Endodermal cell (in vitro differentiated cells): ENCODE data around the gene RBBP6. TPM values are rescaled to one million over a fixed set of nuclear protein-coding genes. Genes with fewer than 3 reads are reported as not detected.
A peak's percentile ranks its signal among the peaks of the same experiment; 100 is the strongest.

ENCODE experiments used
- DNase-seq: peaks from one replicate; pipeline ENCODE4 v3.0.0-alpha.2; 2017
- H3K27ac ChIP-seq: 2 replicates; pipeline ENCODE4 v1.5.1; 2013; ENCODE audit warnings: mild to moderate bottlenecking, low read depth, low read length, moderate library complexity
- H3K27me3 ChIP-seq: 2 replicates; pipeline ENCODE4 v1.6.1; 2013; ENCODE audit warnings: mild to moderate bottlenecking, low read length, moderate library complexity; ENCODE audit not compliant: insufficient read depth, control insufficient read depth, poor library complexity, severe bottlenecking
- H3K36me3 ChIP-seq: 2 replicates; pipeline ENCODE4 v1.7.0; 2013; ENCODE audit warnings: mild to moderate bottlenecking, low read length, moderate library complexity; ENCODE audit not compliant: control insufficient read depth, insufficient read depth
- H3K4me1 ChIP-seq: one replicate; pipeline ENCODE4 v1.7.0; 2013; ENCODE audit warnings: low read length; ENCODE audit not compliant: control insufficient read depth, insufficient read depth
- H3K4me3 ChIP-seq: 2 replicates; pipeline ENCODE4 v1.5.1; 2013; ENCODE audit warnings: mild to moderate bottlenecking, low read length, moderate library complexity
- H3K9ac ChIP-seq: 2 replicates; pipeline ENCODE4 v1.6.1; 2013; ENCODE audit warnings: mild to moderate bottlenecking, low read length, moderate library complexity; ENCODE audit not compliant: poor library complexity, severe bottlenecking; ENCODE audit errors: extremely low read depth
- H3K9me3 ChIP-seq: 2 replicates; pipeline ENCODE4 v1.6.1; 2013; ENCODE audit warnings: mild to moderate bottlenecking, low read length, moderate library complexity; ENCODE audit not compliant: control insufficient read depth
- H3K27ac Mint-ChIP-seq: 2 replicates; pipeline ENCODE4 v1.8.0; 2020; ENCODE audit warnings: mixed read lengths
- H3K27me3 Mint-ChIP-seq: 2 replicates; pipeline ENCODE4 v1.8.0; 2021; ENCODE audit warnings: mild to moderate bottlenecking, mixed read lengths; ENCODE audit not compliant: insufficient read depth
- H3K36me3 Mint-ChIP-seq: 2 replicates; pipeline ENCODE4 v1.8.0; 2020; ENCODE audit warnings: low read depth, mixed read lengths
- H3K4me1 Mint-ChIP-seq: 2 replicates; pipeline ENCODE4 v1.8.0; 2020; ENCODE audit warnings: mixed read lengths
- H3K4me3 Mint-ChIP-seq: 2 replicates; pipeline ENCODE4 v1.8.0; 2020; ENCODE audit warnings: mild to moderate bottlenecking, moderate library complexity, mixed read lengths
- H3K9me3 Mint-ChIP-seq: 2 replicates; pipeline ENCODE4 v1.8.0; 2020; ENCODE audit warnings: mild to moderate bottlenecking, mixed read lengths
- WGBS, 2 experiments: methylation state at CpG; one replicate each; pipeline versions ENCODE4 v1.1.5 to v1.1.7; 2013; ENCODE audit warnings: missing lambda C conversion rate in 2 of 2, mixed read lengths in 1 of 2; ENCODE audit not compliant: insufficient coverage in 1 of 2, insufficient read length in 1 of 2; 5-methylcytosine and 5-hydroxymethylcytosine counted together
- total RNA-seq, 2 donors: library from RNA; stranded (reverse); fragmentation: NEBNext Ultra II Directional in 1 of 2; extraction: Animal tissue kit (Norgen Biotek cat#: 25700) in 1 of 2; gene quantifications; 2 replicates in 1 of 2; 3 replicates in 1 of 2; pipeline ENCODE4 v1.2.1, GENCODE V29; 2021
- TF ChIP-seq, protein P1 (sequence below): fragments of 200-600 bp; sonication (generic); conservative IDR thresholded peaks from 2 replicates; pipeline ENCODE4 v1.5.0; 2021; ENCODE audit warnings: antibody characterized with exemption, mild to moderate bottlenecking

The RBBP6 gene
- total RNA-seq, 2 donors from 2014 or later: 70.3 to 76.6 TPM

DNA sequence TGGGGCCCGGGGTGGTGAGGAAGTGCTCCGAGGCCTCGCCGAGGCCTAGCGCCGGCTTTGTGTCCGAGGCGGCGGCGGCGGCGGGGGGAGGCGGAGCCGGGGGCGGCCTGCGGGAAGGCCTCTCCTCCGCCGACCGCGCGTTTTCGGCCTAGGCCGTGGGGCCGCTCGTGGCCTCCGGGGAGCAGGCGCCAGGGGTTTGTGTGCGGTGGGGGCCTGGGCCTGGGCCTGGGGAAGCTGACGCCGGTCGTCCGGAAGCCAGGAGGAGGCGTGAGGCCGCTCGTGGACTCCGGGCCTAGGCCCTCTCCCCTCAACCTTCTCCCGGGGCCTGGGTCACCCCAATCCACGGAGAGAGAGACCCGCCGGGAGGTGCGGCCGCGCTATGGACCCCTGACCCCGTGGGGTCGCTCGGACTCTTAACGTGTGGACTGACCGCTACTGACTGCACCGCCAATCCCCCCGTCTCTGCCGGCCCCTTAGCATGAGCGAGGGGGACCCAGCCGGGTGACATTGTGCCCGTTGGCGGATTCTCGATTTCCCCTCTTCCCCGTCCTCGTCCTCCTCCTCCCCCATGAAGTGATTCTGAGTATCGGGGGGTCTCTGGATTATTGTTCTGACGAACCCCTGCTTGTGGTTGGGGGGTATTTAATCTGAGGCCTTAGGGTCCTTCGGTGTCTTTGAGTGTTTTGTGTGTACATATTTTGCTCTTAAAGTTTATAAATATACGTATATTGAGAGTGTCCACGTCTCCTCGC is 660 bp downstream of the RBBP6 start:
- Histone ChIP-seq H3K9ac (peak overlapping the region; percentile 98), H3K4me3 (peak overlapping the region; percentile 100), H3K27ac (peak overlapping the region; percentile 98), H3K27me3 (no peaks in the 10 kb centered on the region), H3K4me1 (no peaks in the 10 kb centered on the region), H3K36me3 (peaks cover 16% of the 10 kb centered on the region), H3K9me3 (no peaks in the 10 kb centered on the region)
- WGBS, 2 experiments: 0% methylated on average over 6 to 60 of the region's 64 CpGs
- DNase-seq: no peak
- Mint-ChIP-seq H3K9me3 (no peaks in the 10 kb centered on the region), H3K4me3 (peak overlapping the region; percentile 92), H3K36me3 (peaks cover 13% of the 10 kb centered on the region), H3K27ac (peak overlapping the region; percentile 100), H3K4me1 (peaks cover 20% of the 10 kb centered on the region), H3K27me3 (no peaks in the 10 kb centered on the region)
- TF ChIP-seq, protein P1, sequence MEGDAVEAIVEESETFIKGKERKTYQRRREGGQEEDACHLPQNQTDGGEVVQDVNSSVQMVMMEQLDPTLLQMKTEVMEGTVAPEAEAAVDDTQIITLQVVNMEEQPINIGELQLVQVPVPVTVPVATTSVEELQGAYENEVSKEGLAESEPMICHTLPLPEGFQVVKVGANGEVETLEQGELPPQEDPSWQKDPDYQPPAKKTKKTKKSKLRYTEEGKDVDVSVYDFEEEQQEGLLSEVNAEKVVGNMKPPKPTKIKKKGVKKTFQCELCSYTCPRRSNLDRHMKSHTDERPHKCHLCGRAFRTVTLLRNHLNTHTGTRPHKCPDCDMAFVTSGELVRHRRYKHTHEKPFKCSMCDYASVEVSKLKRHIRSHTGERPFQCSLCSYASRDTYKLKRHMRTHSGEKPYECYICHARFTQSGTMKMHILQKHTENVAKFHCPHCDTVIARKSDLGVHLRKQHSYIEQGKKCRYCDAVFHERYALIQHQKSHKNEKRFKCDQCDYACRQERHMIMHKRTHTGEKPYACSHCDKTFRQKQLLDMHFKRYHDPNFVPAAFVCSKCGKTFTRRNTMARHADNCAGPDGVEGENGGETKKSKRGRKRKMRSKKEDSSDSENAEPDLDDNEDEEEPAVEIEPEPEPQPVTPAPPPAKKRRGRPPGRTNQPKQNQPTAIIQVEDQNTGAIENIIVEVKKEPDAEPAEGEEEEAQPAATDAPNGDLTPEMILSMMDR: no peak

DNA sequence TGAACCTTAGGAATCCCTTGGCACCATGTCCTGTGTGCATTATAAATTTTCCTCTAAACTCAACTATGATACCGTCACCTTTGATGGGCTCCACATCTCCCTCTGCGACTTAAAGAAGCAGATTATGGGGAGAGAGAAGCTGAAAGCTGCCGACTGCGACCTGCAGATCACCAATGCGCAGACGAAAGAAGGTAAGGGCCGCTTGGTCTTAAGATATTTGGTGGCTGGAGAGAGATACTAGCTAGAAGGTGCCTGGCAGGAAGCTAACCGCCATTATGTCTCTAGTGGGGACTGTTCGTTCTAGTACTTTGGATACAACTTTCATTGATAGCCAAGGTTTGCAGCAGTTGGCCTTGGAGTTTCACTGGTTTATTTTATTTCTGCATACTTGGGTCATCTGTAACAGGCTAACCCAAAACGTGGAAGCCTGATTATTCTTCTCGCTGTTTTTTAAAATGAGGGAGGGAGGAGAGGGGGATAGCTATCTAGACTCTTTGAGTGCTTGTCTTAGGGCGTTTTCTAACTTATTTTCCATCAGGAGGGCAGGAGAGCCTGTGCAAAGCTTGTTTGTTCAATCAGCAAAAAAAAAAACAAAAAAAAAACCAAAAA is 1.3 kb downstream of the RBBP6 start:
- peaks cover 17% of the 10 kb centered on the region for H3K36me3 ChIP-seq
- DNase-seq: peak; percentile 63
- Mint-ChIP-seq H3K4me3 (peak overlapping the region; percentile 92), H3K27ac (peak overlapping the region; percentile 94), H3K27me3 (no peaks in the 10 kb centered on the region), H3K36me3 (peaks cover 18% of the 10 kb centered on the region), H3K9me3 (no peaks in the 10 kb centered on the region), H3K4me1 (peaks cover 25% of the 10 kb centered on the region)
- no peaks in the 10 kb centered on the region for H3K4me1 ChIP-seq
- TF ChIP-seq, protein P1: no peak
- peak overlapping the region; percentile 98 for H3K9ac ChIP-seq
- peak overlapping the region; percentile 22 for H3K27ac ChIP-seq
- H3K4me3 ChIP-seq: peak overlapping the region; percentile 100
- WGBS, 2 experiments: 0% methylated on average over 8 to 11 of the region's 12 CpGs
- no peaks in the 10 kb centered on the region for H3K27me3 ChIP-seq
- H3K9me3 ChIP-seq: no peaks in the 10 kb centered on the region

DNA sequence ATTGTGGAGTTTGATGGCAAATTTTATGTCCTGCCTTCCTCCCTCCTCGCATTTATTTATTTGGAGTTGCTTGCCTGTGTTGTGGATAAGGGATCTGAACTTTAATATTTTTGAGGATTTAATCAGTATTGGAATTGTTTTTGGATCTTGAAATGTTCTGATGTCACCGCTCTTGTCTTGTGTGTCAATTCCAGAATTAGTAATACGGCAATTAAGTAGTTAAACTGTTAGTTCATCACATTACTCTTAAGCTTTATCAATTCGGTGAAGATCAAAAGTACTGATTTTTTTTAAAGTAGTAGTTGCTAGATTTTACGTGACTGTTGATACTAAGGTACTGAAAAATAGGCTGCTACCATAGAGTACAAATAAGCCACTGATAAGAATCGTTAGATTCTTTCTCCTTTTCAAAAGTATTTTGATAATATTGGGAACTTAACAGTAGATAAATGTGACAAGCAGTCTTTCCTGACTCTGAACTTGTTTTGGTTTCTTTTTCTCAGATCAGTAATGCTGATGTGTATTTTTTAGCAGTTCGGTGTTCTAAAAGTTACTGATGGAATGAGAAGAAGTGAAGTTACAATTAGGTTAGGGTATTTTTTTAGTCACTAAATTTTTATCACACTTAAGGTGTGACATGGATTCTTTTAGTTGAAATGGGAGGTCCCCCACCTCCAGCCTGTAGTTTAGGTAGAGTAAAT is 2.0 kb downstream of the RBBP6 start:
- H3K27me3 Mint-ChIP-seq: no peaks in the 10 kb centered on the region
- Histone ChIP-seq H3K9ac (peak overlapping the region; percentile 98), H3K4me1 (no peaks in the 10 kb centered on the region), H3K9me3 (no peaks in the 10 kb centered on the region), H3K36me3 (peaks cover 24% of the 10 kb centered on the region), H3K27me3 (no peaks in the 10 kb centered on the region), H3K27ac (no peak overlapping the region), H3K4me3 (peak overlapping the region; percentile 100)
- TF ChIP-seq, protein P1: no peak
- WGBS, 2 experiments: 10 to 18% methylated on average over 2 to 6 of the region's 7 CpGs
- DNase-seq: no peak
- peak overlapping the region; percentile 94 for H3K27ac Mint-ChIP-seq
- H3K36me3 Mint-ChIP-seq: peaks cover 23% of the 10 kb centered on the region
- H3K9me3 Mint-ChIP-seq: no peaks in the 10 kb centered on the region
- H3K4me1 Mint-ChIP-seq: peaks cover 26% of the 10 kb centered on the region
- H3K4me3 Mint-ChIP-seq: peak overlapping the region; percentile 92
